ENCODE data around the gene BLTP1. TPM values are rescaled to one million over a fixed set of nuclear protein-coding genes. Genes with fewer than 3 reads are reported as not detected.

BLTP1 gene
- total RNA-seq, 2 donors from 2014 or later = 43.2 to 49.9 TPM

Other genes with a start within 250 kb of the BLTP1 start
- gene TRPC3, start 200.3 kb upstream of the BLTP1 start, total RNA-seq = under 1 TPM; 0.53 to 0.95 TPM
- gene ADAD1, start 226.7 kb downstream of the BLTP1 start, total RNA-seq = not detected

All from activated T-helper 17 cell treated with anti-CD3 and anti-CD28 coated beads, Interleukin-2, amount 50 U/mL, for 72 hours (primary cell).